Fibroblast of villous mesenchyme (primary cell): Measurements from ENCODE around the gene ITGA8. TPM values are rescaled to one million over a fixed set of nuclear protein-coding genes. Genes with fewer than 3 reads are reported as not detected.
"Not testable (repeated sequence)": the region's sequence is repeated elsewhere in the genome, so short reads cannot be mapped to it uniquely, and the experiment has no call there.

Source experiments
- DNase-seq: peaks from one replicate; pipeline ENCODE4 v3.0.0-alpha.2; 2010; ENCODE audit warnings: low read depth
- H3K4me3 ChIP-seq: 2 replicates; pipeline ENCODE4 v1.5.1; 2011; ENCODE audit warnings: low read depth, mild to moderate bottlenecking, low read length
- total RNA-seq: library from RNA; depleted of rRNA; stranded (reverse); fragments of >200 nt; gene quantifications from 2 replicates; pipeline ENCODE4 v1.2.3, GENCODE V29; 2012
- TF ChIP-seq, protein P1 (sequence below): IDR thresholded peaks from 2 replicates; pipeline ENCODE4 v1.5.1; 2012; ENCODE audit warnings: low read depth, mild to moderate bottlenecking, low read length; ENCODE audit not compliant: insufficient read depth

The ITGA8 gene
- total RNA-seq, 1 donor: 1.3 TPM

- TF ChIP-seq, protein P1, sequence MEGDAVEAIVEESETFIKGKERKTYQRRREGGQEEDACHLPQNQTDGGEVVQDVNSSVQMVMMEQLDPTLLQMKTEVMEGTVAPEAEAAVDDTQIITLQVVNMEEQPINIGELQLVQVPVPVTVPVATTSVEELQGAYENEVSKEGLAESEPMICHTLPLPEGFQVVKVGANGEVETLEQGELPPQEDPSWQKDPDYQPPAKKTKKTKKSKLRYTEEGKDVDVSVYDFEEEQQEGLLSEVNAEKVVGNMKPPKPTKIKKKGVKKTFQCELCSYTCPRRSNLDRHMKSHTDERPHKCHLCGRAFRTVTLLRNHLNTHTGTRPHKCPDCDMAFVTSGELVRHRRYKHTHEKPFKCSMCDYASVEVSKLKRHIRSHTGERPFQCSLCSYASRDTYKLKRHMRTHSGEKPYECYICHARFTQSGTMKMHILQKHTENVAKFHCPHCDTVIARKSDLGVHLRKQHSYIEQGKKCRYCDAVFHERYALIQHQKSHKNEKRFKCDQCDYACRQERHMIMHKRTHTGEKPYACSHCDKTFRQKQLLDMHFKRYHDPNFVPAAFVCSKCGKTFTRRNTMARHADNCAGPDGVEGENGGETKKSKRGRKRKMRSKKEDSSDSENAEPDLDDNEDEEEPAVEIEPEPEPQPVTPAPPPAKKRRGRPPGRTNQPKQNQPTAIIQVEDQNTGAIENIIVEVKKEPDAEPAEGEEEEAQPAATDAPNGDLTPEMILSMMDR: no peak
- H3K4me3 ChIP-seq: no peak overlapping the region
- no peak for DNase-seq
Measured at GRCh38 chr10:15591431-15591830, 128.3 kb downstream of the ITGA8 start.

DNA sequence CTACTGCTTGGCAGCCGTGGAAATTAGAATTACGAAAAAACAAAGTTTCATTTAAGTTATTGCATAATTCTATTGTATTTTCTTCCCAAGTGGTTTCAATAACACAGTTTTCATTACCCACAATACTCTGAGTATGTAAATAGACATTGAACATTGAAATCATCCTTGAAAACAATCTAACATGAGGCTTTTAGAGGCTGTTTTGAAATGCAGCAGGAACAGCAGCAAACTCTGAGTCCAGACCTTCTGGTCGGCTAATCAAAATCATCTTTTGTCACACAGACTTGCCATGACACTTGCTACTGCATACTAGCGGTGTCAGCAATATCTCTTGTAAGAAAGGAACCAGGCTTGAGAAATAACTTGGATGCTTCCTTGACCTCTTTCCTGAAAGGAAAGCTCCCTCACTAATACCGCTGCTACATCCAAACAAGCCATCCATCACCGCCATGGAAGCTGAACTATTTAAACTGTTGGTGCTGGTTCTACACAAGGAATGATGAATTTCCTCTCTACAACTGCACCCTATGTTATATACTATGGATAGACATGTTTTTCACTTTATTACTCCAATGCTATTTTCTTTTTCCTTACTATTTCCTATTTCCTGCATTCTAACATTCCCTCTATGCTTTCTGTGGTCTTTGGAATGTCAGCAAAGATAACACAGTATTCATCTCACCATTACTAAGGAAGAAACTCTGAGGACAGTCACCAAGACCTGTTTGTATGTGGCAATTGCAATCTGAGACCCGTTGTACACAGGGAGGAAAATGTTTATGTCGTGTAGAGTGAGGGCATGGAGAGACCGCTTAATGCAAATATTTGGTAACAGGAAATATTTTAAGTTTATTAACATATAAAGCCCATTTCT lies 130.8 kb downstream of the ITGA8 start:
- H3K4me3 ChIP-seq: no peak overlapping the region
- TF ChIP-seq, protein P1: no peak
- DNase-seq: peak; percentile 44

- no peak overlapping the region for H3K4me3 ChIP-seq
- TF ChIP-seq, protein P1: no peak
- peak; percentile 32 for DNase-seq
Measured at GRCh38 chr10:15588151-15588550, 131.6 kb downstream of the ITGA8 start.

- no peak overlapping the region for H3K4me3 ChIP-seq
- TF ChIP-seq, protein P1: no peak
- no peak for DNase-seq
Measured at GRCh38 chr10:15587271-15587670, 132.5 kb downstream of the ITGA8 start.

- no peak overlapping the region for H3K4me3 ChIP-seq
- TF ChIP-seq, protein P1: peak; percentile 82
- peak; percentile 48 for DNase-seq
Measured at GRCh38 chr10:15585303-15585715, 134.4 kb downstream of the ITGA8 start.

DNA sequence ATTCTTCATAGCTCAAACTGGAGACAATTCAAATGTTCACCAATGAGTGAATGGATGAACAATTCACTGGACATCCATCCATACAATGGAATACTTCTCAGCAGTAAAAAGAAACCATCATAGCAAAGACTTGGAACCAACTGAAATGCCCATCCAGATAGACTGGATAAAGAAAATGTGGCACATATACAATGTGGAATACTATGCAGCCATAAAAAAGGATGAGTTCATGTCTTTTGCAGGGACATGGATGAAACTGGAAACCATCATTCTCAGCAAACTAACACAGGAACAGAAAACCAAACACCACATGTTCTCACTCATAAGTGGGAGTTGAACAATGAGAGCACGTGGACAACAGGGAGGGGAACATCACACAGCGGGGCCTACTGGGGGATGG lies 136.8 kb downstream of the ITGA8 start:
- not testable (repeated sequence) for DNase-seq, H3K4me3 ChIP-seq

DNA sequence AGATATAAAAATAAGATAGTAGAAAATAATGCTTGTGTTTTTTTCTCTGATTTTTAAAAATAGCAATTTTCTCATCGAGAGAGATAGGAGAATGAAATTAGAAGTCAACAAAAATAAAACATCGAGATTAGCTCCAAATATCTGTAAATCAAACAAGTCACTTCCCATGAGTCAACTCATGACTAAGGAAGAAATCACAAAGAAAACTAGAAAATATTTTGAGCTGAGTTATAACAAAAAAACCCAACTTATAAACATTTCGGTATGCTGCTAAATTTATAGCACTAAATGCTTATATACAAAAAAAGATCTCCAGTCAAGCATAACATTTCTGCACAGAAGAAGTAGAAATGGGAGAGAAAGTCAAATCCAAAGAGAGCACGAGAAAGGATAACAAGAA lies 140.1 kb downstream of the ITGA8 start:
- H3K4me3 ChIP-seq: no peak overlapping the region
- peak; percentile 26 for DNase-seq

More for the DNA sequence above, 140.1 kb downstream of the ITGA8 start:
- TF ChIP-seq, protein P1: no peak
